Subcutaneous adipose tissue (tissue), 4 donors: ENCODE results near the gene PDE8B. TPM values are rescaled to one million over a fixed set of nuclear protein-coding genes. Genes with fewer than 3 reads are reported as not detected.

Experiments used
- CTCF ChIP-seq: fragments of 450-650 bp; IDR thresholded peaks from one replicate; pipeline ENCODE4 v1.5.1; 2016; ENCODE audit warnings: low read depth, mild to moderate bottlenecking, control low read depth, antibody characterized with exemption, moderate library complexity
- total RNA-seq, 4 donors: library from RNA; depleted of rRNA; stranded (reverse); fragments of >200 nt; gene quantifications; one replicate each; pipeline ENCODE4 v1.1.0, GENCODE V29; 2016

PDE8B gene
- total RNA-seq, 4 donors from 2014 or later, result 17.2 to 106 (median 61.0) TPM

DNA sequence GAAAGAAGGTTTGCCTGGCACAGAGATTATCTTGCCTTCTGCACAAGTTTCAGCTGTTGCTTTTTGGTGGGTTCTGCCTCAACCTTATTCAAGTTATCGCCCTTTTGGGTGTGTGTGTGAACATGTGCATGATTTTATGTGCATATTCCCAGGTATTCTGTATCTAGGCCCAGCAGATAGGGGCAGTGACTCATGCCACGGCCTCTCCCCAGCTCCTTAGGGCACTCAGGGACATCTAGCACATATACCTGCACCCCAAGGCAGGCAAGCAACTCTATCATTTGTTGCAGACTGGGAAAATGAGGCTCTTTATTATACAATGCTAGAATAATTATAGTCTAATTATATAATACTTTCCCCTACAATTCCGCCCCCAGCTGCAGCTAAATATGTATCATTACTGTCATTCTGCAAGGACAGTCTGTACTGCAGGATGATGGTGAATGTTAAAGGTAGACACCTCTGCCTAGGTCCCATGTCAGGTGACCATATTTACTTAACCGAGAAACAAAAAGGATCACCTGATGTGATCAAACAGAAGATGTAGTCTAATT lies 128.9 kb downstream of the PDE8B start:
- TF ChIP-seq CTCF, result no peak

DNA sequence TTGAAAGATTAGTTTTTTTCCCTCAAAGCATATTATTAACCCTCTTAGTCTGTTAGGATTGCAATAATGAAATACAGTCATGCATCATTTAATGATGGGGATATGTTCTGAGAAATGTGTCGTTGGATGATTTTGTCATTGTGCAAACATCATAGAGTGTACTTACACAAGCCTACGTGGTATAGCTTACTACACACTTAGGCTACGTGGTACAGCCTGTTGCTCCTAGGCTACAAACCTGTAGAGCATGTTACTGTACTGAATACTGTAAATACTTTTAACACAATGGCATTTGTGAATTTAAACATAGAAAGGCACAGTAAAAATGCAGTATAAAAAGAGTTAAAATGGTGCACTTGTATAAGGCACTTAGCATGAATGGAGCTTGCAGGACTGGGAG lies 132.7 kb downstream of the PDE8B start:
- no peak for TF ChIP-seq CTCF

GRCh38 chr5:77347435-77348098 lies 137.1 kb downstream of the PDE8B start:
- no peak for TF ChIP-seq CTCF

DNA sequence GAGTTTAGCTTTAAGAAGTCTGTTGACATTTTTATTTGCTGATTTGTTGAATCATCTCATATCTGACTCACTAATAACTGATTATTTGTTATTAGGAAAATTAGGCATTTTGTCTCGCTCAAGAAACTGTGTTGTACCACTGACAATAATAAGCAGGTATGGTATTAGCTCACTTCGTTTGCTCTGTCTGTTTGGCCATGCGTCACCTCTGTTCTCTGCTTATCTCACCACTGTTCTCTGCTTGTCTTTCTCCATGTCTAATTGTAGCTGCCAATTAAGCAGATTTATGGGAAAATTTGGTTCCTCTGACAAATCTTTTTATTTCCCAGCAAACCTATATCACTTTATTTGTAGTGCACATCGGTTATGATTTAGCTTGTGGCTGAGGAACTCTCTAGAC lies 142.8 kb downstream of the PDE8B start:
- TF ChIP-seq CTCF, result no peak

DNA sequence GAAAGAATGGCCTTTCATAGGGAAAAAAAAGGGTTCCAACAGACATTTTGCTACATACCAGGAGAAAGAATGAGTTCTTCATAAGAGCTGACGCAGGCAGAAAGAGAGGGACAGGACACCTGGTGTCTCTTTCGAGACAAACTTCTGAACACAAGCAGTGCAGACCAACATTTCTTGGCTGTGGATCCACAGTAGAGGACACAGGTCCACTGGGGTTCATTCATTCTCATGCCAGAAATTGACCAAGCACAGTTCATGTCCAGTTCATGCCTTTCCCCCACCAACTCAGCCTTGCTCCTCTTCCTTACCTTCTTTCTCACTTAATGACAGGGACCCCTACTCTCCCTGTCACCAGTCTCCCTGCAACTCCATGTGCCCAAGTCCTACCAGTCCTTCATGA lies 144.0 kb downstream of the PDE8B start:
- TF ChIP-seq CTCF, result no peak

DNA sequence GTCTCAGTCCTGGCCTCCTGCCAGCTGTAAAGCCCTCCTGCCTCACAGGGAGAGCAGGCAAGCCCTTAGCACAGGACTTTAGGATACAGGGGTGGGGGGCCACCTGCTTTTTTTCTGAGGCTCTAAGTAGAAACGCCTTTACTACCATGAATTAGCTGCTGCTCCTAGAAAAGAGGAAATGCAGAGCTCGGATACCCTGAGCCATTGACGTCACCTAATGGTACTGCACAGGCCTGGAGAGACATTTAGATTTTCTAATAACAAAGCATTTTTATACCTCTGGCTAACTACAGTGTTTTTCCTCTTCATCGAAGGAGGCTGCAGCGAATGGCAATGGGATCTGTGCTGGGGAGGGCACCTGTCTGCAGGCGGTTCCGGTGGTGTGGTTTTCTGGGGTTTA lies 144.6 kb downstream of the PDE8B start:
- no peak for TF ChIP-seq CTCF

GRCh38 chr5:77355751-77356150 lies 145.3 kb downstream of the PDE8B start:
- no peak for TF ChIP-seq CTCF
